Lower leg skin (tissue), 3 donors: ENCODE data around the gene FOXJ3.

Experiments
- POLR2A ChIP-seq, 2 donors: fragments of 450-650 bp; IDR thresholded peaks; one replicate each; pipeline ENCODE4 v1.6.1; 2016 to 2017; ENCODE audit warnings: antibody characterized with exemption in 2 of 2, mild to moderate bottlenecking in 1 of 2, moderate library complexity in 1 of 2
- TF ChIP-seq, protein P1 (sequence below), 3 donors: fragments of 450-650 bp; IDR thresholded peaks; one replicate each; pipeline ENCODE4 v1.5.1; 2016; ENCODE audit warnings: antibody characterized with exemption in 3 of 3, mild to moderate bottlenecking in 3 of 3, moderate library complexity in 2 of 3

- TF ChIP-seq, protein P1, sequence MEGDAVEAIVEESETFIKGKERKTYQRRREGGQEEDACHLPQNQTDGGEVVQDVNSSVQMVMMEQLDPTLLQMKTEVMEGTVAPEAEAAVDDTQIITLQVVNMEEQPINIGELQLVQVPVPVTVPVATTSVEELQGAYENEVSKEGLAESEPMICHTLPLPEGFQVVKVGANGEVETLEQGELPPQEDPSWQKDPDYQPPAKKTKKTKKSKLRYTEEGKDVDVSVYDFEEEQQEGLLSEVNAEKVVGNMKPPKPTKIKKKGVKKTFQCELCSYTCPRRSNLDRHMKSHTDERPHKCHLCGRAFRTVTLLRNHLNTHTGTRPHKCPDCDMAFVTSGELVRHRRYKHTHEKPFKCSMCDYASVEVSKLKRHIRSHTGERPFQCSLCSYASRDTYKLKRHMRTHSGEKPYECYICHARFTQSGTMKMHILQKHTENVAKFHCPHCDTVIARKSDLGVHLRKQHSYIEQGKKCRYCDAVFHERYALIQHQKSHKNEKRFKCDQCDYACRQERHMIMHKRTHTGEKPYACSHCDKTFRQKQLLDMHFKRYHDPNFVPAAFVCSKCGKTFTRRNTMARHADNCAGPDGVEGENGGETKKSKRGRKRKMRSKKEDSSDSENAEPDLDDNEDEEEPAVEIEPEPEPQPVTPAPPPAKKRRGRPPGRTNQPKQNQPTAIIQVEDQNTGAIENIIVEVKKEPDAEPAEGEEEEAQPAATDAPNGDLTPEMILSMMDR (IDR thresholded peaks at IDR 0.05) = no peak
- no peak for TF ChIP-seq POLR2A (IDR thresholded peaks at IDR 0.05)
Measured at GRCh38 chr1:42319871-42320484, 15.1 kb downstream of the FOXJ3 start.
